Measurements from ENCODE around the gene GCNT1. TPM values are rescaled to one million over a fixed set of nuclear protein-coding genes. Genes with fewer than 3 reads are reported as not detected.
"Not testable (repeated sequence)": the region's sequence is repeated elsewhere in the genome, so short reads cannot be mapped to it uniquely, and the experiment has no call there.

The GCNT1 gene
- polyA plus RNA-seq, 2 of the 4 experiments (the other 2 are of a cell fraction) = 1.0 to 2.2 TPM

GRCh38 chr9:76530458-76531110 lies 71.6 kb downstream of the GCNT1 start:
- CTCF ChIA-PET = interaction anchor here (0.6 kb wide), 1 partner anchor 12 kb away, joined by 3 read pairs; no protein-coding TSS in a partner anchor

GRCh38 chr9:76531231-76531780 lies 72.3 kb downstream of the GCNT1 start:
- H3K9me3 ChIP-seq = no peaks in the 10 kb centered on the region
- ATAC-seq (no peak), FAIRE-seq (no peak), DNase-seq (ENCODE audit: low read depth in 1 of 2, low spot score in 1 of 2) (no peak)
- no peak overlapping the region for H3K27ac ChIP-seq
- no peaks in the 10 kb centered on the region for H3K4me1 ChIP-seq
- ChIA-PET CTCF (no interaction called here), POLR2A (no interaction called here)
- TF ChIP-seq ESRRA (IDR thresholded peaks at IDR 0.05; ENCODE audit: borderline replicate concordance, low read length) (no peak), TP53 (CRISPR knock-in tag; IDR thresholded peaks at IDR 0.05) (no peak)
- WGBS (ENCODE audit: missing lambda C conversion rate) = 58% methylated on average over 3 of the region's 3 CpGs
- no peak overlapping the region for H3K4me2 ChIP-seq
- H3K4me3 ChIP-seq = no peak overlapping the region

More at GRCh38 chr9:76530458-76531110, 71.6 kb downstream of the GCNT1 start:
- H3K9me3 ChIP-seq = no peaks in the 10 kb centered on the region
- TF ChIP-seq JUN (IDR thresholded peaks at IDR 0.05) = no peak
- TF ChIP-seq ZFP36 (IDR thresholded peaks at IDR 0.05; ENCODE audit: borderline replicate concordance, partially characterized antibody) = no peak
- no peak for ATAC-seq
- 36% methylated on average over 6 of the region's 6 CpGs for WGBS (ENCODE audit: missing lambda C conversion rate)
- no peaks in the 10 kb centered on the region for H3K4me1 ChIP-seq
- no peak overlapping the region for H3K4me3 ChIP-seq
- H3K4me2 ChIP-seq = no peak overlapping the region
- FAIRE-seq = no peak
- POLR2A ChIA-PET = interaction anchor here (0.5 kb wide), 1 partner anchor 60 kb away, joined by 3 read pairs; no protein-coding TSS in a partner anchor
- no peak for DNase-seq (ENCODE audit: low read depth in 1 of 2, low spot score in 1 of 2)
- H3K27ac ChIP-seq = no peak overlapping the region

- H3K27ac ChIP-seq; CTCF ChIA-PET; POLR2A ChIA-PET; H3K9me3 ChIP-seq; DNase-seq (ENCODE audit: low read depth in 1 of 2, low spot score in 1 of 2); H3K4me2 ChIP-seq; H3K4me3 ChIP-seq; H3K4me1 ChIP-seq; FAIRE-seq; ATAC-seq: not testable (repeated sequence)
- WGBS (ENCODE audit: missing lambda C conversion rate) = 45% methylated on average over 4 of the region's 4 CpGs
Observed at GRCh38 chr9:76532877-76533276, 73.9 kb downstream of the GCNT1 start.

- TF ChIP-seq REST (IDR thresholded peaks at IDR 0.05) = no peak
- TF ChIP-seq RCOR1 (IDR thresholded peaks at IDR 0.05; ENCODE audit: low read depth, low read length) = no peak
- Histone ChIP-seq H3K27ac (no peak overlapping the region), H3K9me3 (no peaks in the 10 kb centered on the region), H3K4me1 (no peaks in the 10 kb centered on the region), H3K4me2 (no peak overlapping the region), H3K4me3 (no peak overlapping the region)
- FAIRE-seq (no peak), ATAC-seq (no peak), DNase-seq (ENCODE audit: low read depth in 1 of 2, low spot score in 1 of 2) (no peak)
- 16% methylated on average over 1 of the region's 1 CpG for WGBS (ENCODE audit: missing lambda C conversion rate)
- POLR2A ChIA-PET = no interaction called here
- CTCF ChIA-PET = interaction anchor here (0.6 kb wide), 2 partner anchors 297 to 1163 kb away, joined by 3 read pairs; no protein-coding TSS in a partner anchor
Observed at GRCh38 chr9:76534026-76534425, 75.0 kb downstream of the GCNT1 start.

GRCh38 chr9:76537150-76537646 lies 78.2 kb downstream of the GCNT1 start:
- no peak for DNase-seq (ENCODE audit: low read depth in 1 of 2, low spot score in 1 of 2)
- ATAC-seq = no peak
- 67% methylated on average over 9 of the region's 9 CpGs for WGBS (ENCODE audit: missing lambda C conversion rate)
- no peak for FAIRE-seq
- ChIA-PET CTCF (no interaction called here), POLR2A (no interaction called here)
- TF ChIP-seq CBX2 (IDR thresholded peaks at IDR 0.05; ENCODE audit: borderline replicate concordance, low read depth) (no peak), HOXB5 (CRISPR knock-in tag; IDR thresholded peaks at IDR 0.05) (no peak)
- H3K4me2 ChIP-seq = no peak overlapping the region
- H3K4me3 ChIP-seq = no peak overlapping the region
- no peak overlapping the region for H3K27ac ChIP-seq
- H3K9me3 ChIP-seq = no peaks in the 10 kb centered on the region
- no peaks in the 10 kb centered on the region for H3K4me1 ChIP-seq
